GM18861 (cell line): ENCODE measurements around the gene MGAT4B.

Source experiments
- ATAC-seq: cut with Tn5 transposase; IDR thresholded peaks from one replicate; pipeline ENCODE4 v1.9.1; 2021; ENCODE audit not compliant: unreplicated experiment

Gene MGAT4B

GRCh38 chr5:179749857-179750508, 56.7 kb downstream of the MGAT4B start:
- no peak for ATAC-seq

DNA sequence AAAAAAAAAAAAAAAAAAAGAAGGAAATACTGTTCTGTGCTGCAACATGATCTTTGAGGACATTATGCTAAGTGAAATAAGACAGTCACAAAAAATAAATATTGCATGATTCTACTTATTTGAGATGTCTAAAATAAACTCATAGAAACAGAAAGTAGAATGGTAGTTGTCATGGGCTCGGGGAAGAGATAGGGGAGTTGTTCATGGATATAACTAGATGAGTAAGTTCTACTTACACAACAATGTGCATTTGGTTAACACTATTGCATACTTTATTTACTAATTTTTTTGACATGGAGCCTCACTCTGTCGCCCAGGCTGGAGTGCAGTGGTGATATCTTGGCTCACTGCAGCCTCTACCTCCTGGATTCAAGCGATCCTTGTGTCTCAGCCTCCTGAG, 58.9 kb downstream of the MGAT4B start:
- no peak for ATAC-seq
